HCT116 (cell line): ENCODE results near the gene CNPY3. TPM values are rescaled to one million over a fixed set of nuclear protein-coding genes. Genes with fewer than 3 reads are reported as not detected.

Source experiments
- ATAC-seq: fragments of 200-7000 bp; cut with Tn5 transposase; 2 replicates; pipeline ENCODE4 v1.9.1; 2020; ENCODE audit warnings: mild to moderate bottlenecking, moderate library complexity
- BruUV-seq: library from RNA; stranded (reverse); fragments of 400-500 nt; replicated peaks from 2 replicates; lab custom pipeline; 2021; lab: Mats Ljungman, UMichigan
- CTCF ChIA-PET: fragments of 300-600 bp; sonication (Branson Sonifier 250); formaldehyde crosslinking; loops from one replicate; lab custom pipeline; 2021; ENCODE audit warnings: antibody characterized with exemption; lab: Charles Lee
- POLR2A ChIA-PET: fragments of 300-600, 350-600 bp; sonication (Branson Sonifier 250); formaldehyde crosslinking; loops from one replicate; lab custom pipeline; 2021; ENCODE audit warnings: antibody characterized with exemption; lab: Charles Lee
- RAD21 ChIA-PET, 2 experiments: fragments of 300-600 bp; sonication (Branson Sonifier 250); formaldehyde crosslinking; loops; one replicate each; lab custom pipeline; 2023; ENCODE audit warnings: low total read pairs in 2 of 2; ENCODE audit not compliant: uncharacterized antibody in 2 of 2, unreplicated experiment in 2 of 2, low non-redundant PET in 1 of 2; lab: Charles Lee
- DNase-seq: peaks from one replicate; pipeline ENCODE4 v3.0.0-alpha.2; 2010; ENCODE audit warnings: low read depth, low spot score
- H2AFZ ChIP-seq: fragments of 200-600 bp; shearing (Covaris generic), sonication (generic); 2 replicates; pipeline ENCODE4 v1.6.1; 2017; ENCODE audit warnings: low read depth, mixed run types, mixed read lengths, antibody characterized with exemption, low read length; ENCODE audit not compliant: poor library complexity, severe bottlenecking
- H3K27ac ChIP-seq: 2 replicates; pipeline ENCODE4 v1.5.1; 2012; ENCODE audit warnings: low read depth, low read length
- H3K27me3 ChIP-seq: fragments of 200-600 bp; sonication (generic); 2 replicates; pipeline ENCODE4 v1.6.1; 2016; ENCODE audit warnings: mixed run types, low read length, mixed read lengths; ENCODE audit not compliant: insufficient read depth
- H3K36me3 ChIP-seq, 2 experiments: fragments of 200-500 bp in 1 of 2; fragments of 200-600 bp in 1 of 2; sonication (Bioruptor generic) in 1 of 2; sonication (generic) in 1 of 2; 2 replicates each; pipeline versions ENCODE4 v1.5.1 to v1.6.1; 2014 to 2016; ENCODE audit warnings: low read length in 2 of 2, inconsistent platforms in 1 of 2, mixed read lengths in 1 of 2, mixed run types in 1 of 2; ENCODE audit not compliant: insufficient read depth in 2 of 2, control insufficient read depth in 1 of 2
- H3K4me1 ChIP-seq, 2 experiments: fragments of 200-600 bp in 1 of 2; sonication (generic) in 1 of 2; 2 replicates each; pipeline versions ENCODE4 v1.5.1 to v1.6.1; 2012 to 2017; ENCODE audit warnings: low read length in 2 of 2, inconsistent platforms in 1 of 2, mild to moderate bottlenecking in 1 of 2, mixed read lengths in 1 of 2, mixed run types in 1 of 2, moderate library complexity in 1 of 2; ENCODE audit not compliant: insufficient read depth in 2 of 2, control insufficient read depth in 1 of 2
- H3K4me2 ChIP-seq: fragments of 200-600 bp; sonication (generic); 2 replicates; pipeline ENCODE4 v1.6.1; 2017; ENCODE audit warnings: mixed run types, low read length, mixed read lengths
- H3K4me3 ChIP-seq, 2 experiments: fragments of 200-600 bp in 1 of 2; sonication (generic) in 1 of 2; replicated peaks in 1 of 2; 2 replicates each; pipeline ENCODE4 v1.5.1; 2011 to 2016; ENCODE audit warnings: low read length in 2 of 2, control low read depth in 1 of 2, low read depth in 1 of 2, mild to moderate bottlenecking in 1 of 2, mixed read lengths in 1 of 2, mixed run types in 1 of 2
- H3K79me2 ChIP-seq: fragments of 200-600 bp; sonication (generic); 2 replicates; pipeline ENCODE4 v1.6.1; 2017; ENCODE audit warnings: mild to moderate bottlenecking, mixed run types, low read length, moderate library complexity, mixed read lengths; ENCODE audit not compliant: insufficient read depth
- H3K9ac ChIP-seq: fragments of 200-600 bp; sonication (generic); 2 replicates; pipeline ENCODE4 v1.6.1; 2016; ENCODE audit warnings: low read length, mixed read lengths
- H3K9me2 ChIP-seq: fragments of 200-600 bp; sonication (generic), shearing (Covaris generic); 2 replicates; pipeline ENCODE4 v1.6.1; 2017; ENCODE audit warnings: mixed run types, mild to moderate bottlenecking, moderate library complexity; ENCODE audit not compliant: insufficient read depth
- H3K9me3 ChIP-seq, 2 experiments: fragments of 200-500 bp in 1 of 2; fragments of 200-600 bp in 1 of 2; sonication (Bioruptor generic) in 1 of 2; sonication (generic) in 1 of 2; 2 replicates each; pipeline ENCODE4 v1.6.1; 2014 to 2017; ENCODE audit warnings: low read length in 2 of 2, mixed read lengths in 2 of 2, inconsistent platforms in 1 of 2, low read depth in 1 of 2, mild to moderate bottlenecking in 1 of 2, mixed run types in 1 of 2, moderate library complexity in 1 of 2; ENCODE audit not compliant: control insufficient read depth in 1 of 2, insufficient read depth in 1 of 2
- H4K20me1 ChIP-seq: fragments of 200-600 bp; sonication (generic), shearing (Covaris generic); 2 replicates; pipeline ENCODE4 v1.6.1; 2017; ENCODE audit warnings: mixed run types, mild to moderate bottlenecking, moderate library complexity; ENCODE audit not compliant: insufficient read depth
- CBX3 ChIP-seq: IDR thresholded peaks from 2 replicates; pipeline ENCODE4 v1.6.1; 2012; ENCODE audit warnings: low read depth
- CEBPB ChIP-seq: IDR thresholded peaks from 2 replicates; pipeline ENCODE4 v1.6.1; 2012; ENCODE audit warnings: low read depth
- EGR1 ChIP-seq: IDR thresholded peaks from 2 replicates; pipeline ENCODE4 v1.6.1; 2012; ENCODE audit warnings: low read depth
- FOSL1 ChIP-seq: IDR thresholded peaks from 2 replicates; pipeline ENCODE4 v1.6.1; 2012; ENCODE audit warnings: low read depth
- JUND ChIP-seq: IDR thresholded peaks from 2 replicates; pipeline ENCODE4 v1.6.1; 2012
- SRF ChIP-seq: IDR thresholded peaks from 2 replicates; pipeline ENCODE4 v1.6.1; 2012; ENCODE audit warnings: low read depth
- YY1 ChIP-seq: IDR thresholded peaks from 2 replicates; pipeline ENCODE4 v1.6.1; 2011; ENCODE audit warnings: low read length, low read depth, moderate library complexity, mild to moderate bottlenecking; ENCODE audit not compliant: insufficient replicate concordance; ENCODE audit errors: extremely low read depth
- ZNF274 ChIP-seq: fragments of 200-500 bp; sonication (Bioruptor generic); IDR thresholded peaks from 2 replicates; pipeline ENCODE4 v1.6.1; 2014; ENCODE audit warnings: mild to moderate bottlenecking, low read depth, low read length, inconsistent platforms
- intact Hi-C: fragments of 100-400 bp; cut with micrococcal nuclease; formaldehyde crosslinking; loops from 2 replicates; pipeline ENCODE4 v1.10.0; 2022
- total RNA-seq: library from RNA; stranded (reverse); gene quantifications from one replicate; pipeline ENCODE4 v1.2.1, GENCODE V29; 2021; ENCODE audit not compliant: unreplicated experiment
- TF ChIP-seq, protein P1 (sequence below): IDR thresholded peaks from 2 replicates; pipeline ENCODE4 v1.6.1; 2012
- TF ChIP-seq, protein P2 (sequence below): IDR thresholded peaks from 2 replicates; pipeline ENCODE4 v1.6.1; 2011; ENCODE audit warnings: mild to moderate bottlenecking, low read length, moderate library complexity; ENCODE audit not compliant: insufficient replicate concordance; ENCODE audit errors: extremely low read depth
- TF ChIP-seq, protein P3 (sequence below), 3 experiments: fragments of 200-600 bp in 1 of 3; sonication (generic) in 1 of 3; IDR thresholded peaks in 2 of 3; conservative IDR thresholded peaks in 1 of 3; 2 replicates each; pipeline ENCODE4 v1.5.1; 2012 to 2017; ENCODE audit warnings: low read depth in 2 of 3, low read length in 2 of 3, antibody characterized with exemption in 1 of 3, borderline replicate concordance in 1 of 3, control low read depth in 1 of 3, mild to moderate bottlenecking in 1 of 3, mixed read lengths in 1 of 3, mixed run types in 1 of 3, moderate library complexity in 1 of 3; ENCODE audit not compliant: insufficient read depth in 1 of 3

Gene CNPY3
- total RNA-seq, 1 experiment from 2014 or later: 49.1 TPM

DNA sequence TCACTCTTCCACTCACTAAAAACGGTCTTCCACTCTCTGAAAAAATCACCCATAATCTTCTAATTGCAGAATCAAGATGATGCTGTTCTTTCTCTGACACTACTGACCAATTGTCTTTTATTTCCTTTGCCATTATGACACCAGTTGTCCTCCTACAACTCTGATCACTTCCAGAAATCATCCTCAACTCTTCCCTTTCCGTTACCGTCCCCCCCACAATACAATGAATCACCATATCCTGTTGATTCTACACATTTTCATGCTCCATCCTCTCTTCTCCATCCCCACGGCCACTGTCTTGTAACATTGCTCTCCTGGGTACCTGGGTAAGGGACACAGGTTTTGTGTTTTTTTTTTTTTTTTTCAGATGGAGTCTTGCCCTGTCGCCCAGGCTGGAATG, 52.6 kb downstream of the CNPY3 start:
- POLR2A ChIA-PET: interaction anchor here (0.6 kb wide), 1 partner anchor 32 kb away, joined by 4 read pairs; the partner anchor contains the start of genes KLHDC3 and MEA1
- intact Hi-C loops: no loop called here
- Histone ChIP-seq H3K27ac (no peak overlapping the region), H3K79me2 (peaks cover 39% of the 10 kb centered on the region), H3K9ac (no peak overlapping the region), H3K4me1 (peaks cover 10 to 40% of the 10 kb centered on the region in 2 experiments; a peak in 3 of 4 replicates), H4K20me1 (no peaks in the 10 kb centered on the region), H3K4me2 (no peak overlapping the region), H3K36me3 (no peaks in the 10 kb centered on the region), H3K4me3 (no peak overlapping the region), H3K9me3 (no peaks in the 10 kb centered on the region), H3K9me2 (no peaks in the 10 kb centered on the region), H3K27me3 (no peaks in the 10 kb centered on the region), H2AFZ (no peak overlapping the region)
- no TSS peak for BruUV-seq
- DNase-seq (no peak), ATAC-seq (no peak)
- RAD21 ChIA-PET: no interaction called here
- CTCF ChIA-PET: no interaction called here
- TF ChIP-seq YY1 (no peak), CEBPB (no peak), SRF (no peak), EGR1 (no peak), JUND (no peak), FOSL1 (no peak), ZNF274 (no peak), CBX3 (no peak)
- TF ChIP-seq, protein P1, sequence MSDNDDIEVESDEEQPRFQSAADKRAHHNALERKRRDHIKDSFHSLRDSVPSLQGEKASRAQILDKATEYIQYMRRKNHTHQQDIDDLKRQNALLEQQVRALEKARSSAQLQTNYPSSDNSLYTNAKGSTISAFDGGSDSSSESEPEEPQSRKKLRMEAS: no peak
- TF ChIP-seq, protein P2, sequence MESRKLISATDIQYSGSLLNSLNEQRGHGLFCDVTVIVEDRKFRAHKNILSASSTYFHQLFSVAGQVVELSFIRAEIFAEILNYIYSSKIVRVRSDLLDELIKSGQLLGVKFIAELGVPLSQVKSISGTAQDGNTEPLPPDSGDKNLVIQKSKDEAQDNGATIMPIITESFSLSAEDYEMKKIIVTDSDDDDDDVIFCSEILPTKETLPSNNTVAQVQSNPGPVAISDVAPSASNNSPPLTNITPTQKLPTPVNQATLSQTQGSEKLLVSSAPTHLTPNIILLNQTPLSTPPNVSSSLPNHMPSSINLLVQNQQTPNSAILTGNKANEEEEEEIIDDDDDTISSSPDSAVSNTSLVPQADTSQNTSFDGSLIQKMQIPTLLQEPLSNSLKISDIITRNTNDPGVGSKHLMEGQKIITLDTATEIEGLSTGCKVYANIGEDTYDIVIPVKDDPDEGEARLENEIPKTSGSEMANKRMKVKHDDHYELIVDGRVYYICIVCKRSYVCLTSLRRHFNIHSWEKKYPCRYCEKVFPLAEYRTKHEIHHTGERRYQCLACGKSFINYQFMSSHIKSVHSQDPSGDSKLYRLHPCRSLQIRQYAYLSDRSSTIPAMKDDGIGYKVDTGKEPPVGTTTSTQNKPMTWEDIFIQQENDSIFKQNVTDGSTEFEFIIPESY: no peak
- TF ChIP-seq, protein P3, sequence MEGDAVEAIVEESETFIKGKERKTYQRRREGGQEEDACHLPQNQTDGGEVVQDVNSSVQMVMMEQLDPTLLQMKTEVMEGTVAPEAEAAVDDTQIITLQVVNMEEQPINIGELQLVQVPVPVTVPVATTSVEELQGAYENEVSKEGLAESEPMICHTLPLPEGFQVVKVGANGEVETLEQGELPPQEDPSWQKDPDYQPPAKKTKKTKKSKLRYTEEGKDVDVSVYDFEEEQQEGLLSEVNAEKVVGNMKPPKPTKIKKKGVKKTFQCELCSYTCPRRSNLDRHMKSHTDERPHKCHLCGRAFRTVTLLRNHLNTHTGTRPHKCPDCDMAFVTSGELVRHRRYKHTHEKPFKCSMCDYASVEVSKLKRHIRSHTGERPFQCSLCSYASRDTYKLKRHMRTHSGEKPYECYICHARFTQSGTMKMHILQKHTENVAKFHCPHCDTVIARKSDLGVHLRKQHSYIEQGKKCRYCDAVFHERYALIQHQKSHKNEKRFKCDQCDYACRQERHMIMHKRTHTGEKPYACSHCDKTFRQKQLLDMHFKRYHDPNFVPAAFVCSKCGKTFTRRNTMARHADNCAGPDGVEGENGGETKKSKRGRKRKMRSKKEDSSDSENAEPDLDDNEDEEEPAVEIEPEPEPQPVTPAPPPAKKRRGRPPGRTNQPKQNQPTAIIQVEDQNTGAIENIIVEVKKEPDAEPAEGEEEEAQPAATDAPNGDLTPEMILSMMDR (IDR thresholded peaks at IDR 0.05 in 2 of 3, conservative IDR thresholded peaks at IDR 0.05 in 1 of 3; ENCODE audit: borderline replicate concordance in 1 of 3, insufficient read depth in 1 of 3, low read depth in 2 of 3, low read length in 2 of 3): no peak
